Fibroblast of skin of right quadriceps (primary cell): ENCODE results near the gene ETNK1.
A peak's percentile ranks its signal among the peaks of the same experiment; 100 is the strongest.

ENCODE experiments used
- DNase-seq: peaks from one replicate; pipeline ENCODE4 v3.0.0-alpha.2; 2013

ETNK1 gene

GRCh38 chr12:22635812-22636211, 10.8 kb downstream of the ETNK1 start:
- peak; percentile 14 for DNase-seq

GRCh38 chr12:22640851-22641250, 15.9 kb downstream of the ETNK1 start:
- DNase-seq = no peak

GRCh38 chr12:22641353-22642053, 16.5 kb downstream of the ETNK1 start:
- no peak for DNase-seq

GRCh38 chr12:22648668-22649067, 23.7 kb downstream of the ETNK1 start:
- DNase-seq = no peak

- peak; percentile 17 for DNase-seq
Observed at GRCh38 chr12:22653075-22653474, 28.1 kb downstream of the ETNK1 start.

GRCh38 chr12:22653791-22654190, 28.8 kb downstream of the ETNK1 start:
- DNase-seq = no peak

- no peak for DNase-seq
Observed at GRCh38 chr12:22656376-22656775, 31.4 kb downstream of the ETNK1 start.

- DNase-seq = no peak
Observed at GRCh38 chr12:22656831-22657230, 31.9 kb downstream of the ETNK1 start.

- DNase-seq = no peak
Observed at GRCh38 chr12:22657538-22657937, 32.6 kb downstream of the ETNK1 start.

- DNase-seq = peak; percentile 75
Observed at GRCh38 chr12:22658214-22658613, 33.2 kb downstream of the ETNK1 start.

- DNase-seq = no peak
Observed at GRCh38 chr12:22662356-22662755, 37.4 kb downstream of the ETNK1 start.

- DNase-seq = no peak
Observed at GRCh38 chr12:22665476-22665875, 40.5 kb downstream of the ETNK1 start.

GRCh38 chr12:22667122-22667521, 42.2 kb downstream of the ETNK1 start:
- no peak for DNase-seq

GRCh38 chr12:22668441-22668840, 43.5 kb downstream of the ETNK1 start:
- DNase-seq = no peak

GRCh38 chr12:22670762-22671161, 45.8 kb downstream of the ETNK1 start:
- no peak for DNase-seq

GRCh38 chr12:22672951-22673350, 48.0 kb downstream of the ETNK1 start:
- peak; percentile 82 for DNase-seq

- DNase-seq = no peak
Observed at GRCh38 chr12:22677781-22678574, 53.0 kb downstream of the ETNK1 start.

GRCh38 chr12:22682663-22683062, 57.7 kb downstream of the ETNK1 start:
- no peak for DNase-seq

GRCh38 chr12:22683131-22683530, 58.2 kb downstream of the ETNK1 start:
- no peak for DNase-seq

GRCh38 chr12:22684140-22685118, 59.5 kb downstream of the ETNK1 start:
- DNase-seq = peak; percentile 40

- no peak for DNase-seq
Observed at GRCh38 chr12:22686193-22686592, 61.2 kb downstream of the ETNK1 start.

- DNase-seq = peak; percentile 69
Observed at GRCh38 chr12:22687361-22688076, 62.5 kb downstream of the ETNK1 start.
